NB4 (cell line): ENCODE results near the gene TRAF3.

ENCODE experiments used
- DNase-seq: peaks from one replicate; pipeline ENCODE4 v3.0.0; 2010; ENCODE audit warnings: low read depth
- H3K4me3 ChIP-seq: one replicate; pipeline ENCODE4 v1.5.1; 2011; ENCODE audit warnings: mild to moderate bottlenecking, low read depth, low read length, moderate library complexity
- CTCF ChIP-seq: IDR thresholded peaks from one replicate; pipeline ENCODE4 v1.5.1; 2012; ENCODE audit warnings: low read depth, low read length
- MAX ChIP-seq: IDR thresholded peaks from 2 replicates; pipeline ENCODE4 v1.6.1; 2011; ENCODE audit warnings: low read depth, low read length
- MYC ChIP-seq: IDR thresholded peaks from 2 replicates; pipeline ENCODE4 v1.6.1; 2011; ENCODE audit warnings: low read depth, low read length
- POLR2A ChIP-seq: IDR thresholded peaks from 2 replicates; pipeline ENCODE4 v1.6.1; 2011; ENCODE audit warnings: mild to moderate bottlenecking; ENCODE audit not compliant: insufficient read length; ENCODE audit errors: extremely low read depth

Gene TRAF3

GRCh38 chr14:102813691-102814090 is 36.4 kb downstream of the TRAF3 start:
- TF ChIP-seq CTCF (no peak), MAX (no peak), POLR2A (no peak), MYC (no peak)
- no peak overlapping the region for H3K4me3 ChIP-seq
- no peak for DNase-seq

- no peak for DNase-seq
- H3K4me3 ChIP-seq = no peak overlapping the region
- TF ChIP-seq CTCF (no peak), POLR2A (no peak), MYC (no peak), MAX (no peak)
These were observed 40.1 kb downstream of the TRAF3 start for GRCh38 chr14:102817318-102817717.

GRCh38 chr14:102817942-102818940 is 41.0 kb downstream of the TRAF3 start:
- no peak overlapping the region for H3K4me3 ChIP-seq
- no peak for DNase-seq

GRCh38 chr14:102819176-102819628 is 42.0 kb downstream of the TRAF3 start:
- no peak overlapping the region for H3K4me3 ChIP-seq
- no peak for DNase-seq
- TF ChIP-seq MAX (no peak), MYC (no peak), POLR2A (no peak), CTCF (no peak)

More at GRCh38 chr14:102817942-102818940, 41.0 kb downstream of the TRAF3 start:
- TF ChIP-seq CTCF (no peak), POLR2A (no peak), MYC (no peak), MAX (no peak)

- H3K4me3 ChIP-seq = no peak overlapping the region
- TF ChIP-seq POLR2A (no peak), CTCF (no peak), MYC (no peak), MAX (no peak)
- DNase-seq = no peak
These were observed 42.6 kb downstream of the TRAF3 start for GRCh38 chr14:102819747-102820330.
